SIG-M5 (cell line): Measurements from ENCODE around the gene ZNF219.

Experiments used
- DNase-seq: peaks from one replicate; lab custom pipeline; 2025; lab: John Stamatoyannopoulos, UW

The ZNF219 gene

DNA sequence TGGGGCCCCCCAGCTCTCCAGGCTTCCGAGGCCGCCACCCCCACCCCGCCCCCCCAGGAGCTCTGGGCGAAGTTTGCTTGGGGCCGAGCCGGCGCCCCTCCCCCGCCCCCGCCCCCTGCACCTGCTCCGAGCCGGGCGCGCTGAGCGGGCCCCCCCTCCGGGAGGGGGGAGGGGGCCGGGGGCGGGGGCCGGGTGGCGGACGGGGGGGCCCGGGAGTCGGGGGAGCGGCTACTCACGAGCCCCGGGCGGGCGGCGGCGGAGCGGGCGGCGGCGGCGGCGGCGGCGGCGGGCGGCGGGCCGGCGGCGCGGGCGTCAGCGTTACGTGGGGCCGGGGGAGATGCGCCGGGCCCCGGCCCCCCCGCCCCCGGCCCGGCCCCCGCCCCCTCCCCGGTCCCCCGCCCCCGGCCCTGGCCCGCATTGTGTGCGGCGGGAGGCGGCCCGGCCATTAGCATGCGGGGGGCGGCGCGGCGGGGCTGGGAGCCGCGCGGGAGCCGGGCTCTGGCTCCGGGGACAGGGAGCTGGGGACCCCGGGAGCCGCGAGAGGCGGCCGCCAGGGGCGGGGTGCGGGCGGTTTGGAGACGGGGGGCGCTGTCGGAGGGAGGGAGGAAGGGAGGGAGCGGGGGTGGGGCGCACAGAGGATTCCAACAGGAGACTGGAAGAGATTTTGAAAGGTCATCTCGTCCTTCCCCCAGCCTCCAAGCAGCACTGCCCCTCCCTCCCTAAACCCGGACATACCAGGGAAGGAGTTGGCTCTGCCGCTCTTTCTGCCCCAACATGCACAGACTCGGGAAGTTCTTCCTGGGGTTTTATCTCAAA lies at the start of gene ZNF219:
TSS of gene ZNF219 (minus strand) at position 580 of the 816 bp plus-strand sequence. CDS start 5,064 bp downstream, outside the sequence.
- DNase-seq = no peak

DNA sequence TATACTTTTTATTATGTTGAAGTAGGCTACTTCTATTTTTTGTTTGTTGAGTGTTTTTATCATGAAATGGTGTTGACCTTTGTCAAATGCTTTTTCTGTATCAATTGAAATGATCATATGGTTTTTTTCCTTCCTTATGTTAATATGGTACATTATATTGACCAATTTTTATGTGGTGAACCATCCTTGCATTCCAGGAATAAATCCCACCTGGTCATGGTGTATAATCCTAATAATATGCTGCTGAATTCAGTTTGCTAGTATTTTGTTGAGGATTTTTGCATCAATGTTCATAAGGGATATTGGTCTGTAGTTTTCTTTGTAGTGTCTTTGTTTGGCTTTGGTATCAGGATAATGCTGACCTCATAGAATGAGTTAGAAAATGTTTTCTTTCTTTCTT lies 47.0 kb upstream of the ZNF219 start:
- DNase-seq = no peak

- DNase-seq = no peak
Measured at GRCh38 chr14:21142357-21142756, 43.9 kb upstream of the ZNF219 start.

GRCh38 chr14:21136024-21136423 lies 37.6 kb upstream of the ZNF219 start:
- no peak for DNase-seq

DNA sequence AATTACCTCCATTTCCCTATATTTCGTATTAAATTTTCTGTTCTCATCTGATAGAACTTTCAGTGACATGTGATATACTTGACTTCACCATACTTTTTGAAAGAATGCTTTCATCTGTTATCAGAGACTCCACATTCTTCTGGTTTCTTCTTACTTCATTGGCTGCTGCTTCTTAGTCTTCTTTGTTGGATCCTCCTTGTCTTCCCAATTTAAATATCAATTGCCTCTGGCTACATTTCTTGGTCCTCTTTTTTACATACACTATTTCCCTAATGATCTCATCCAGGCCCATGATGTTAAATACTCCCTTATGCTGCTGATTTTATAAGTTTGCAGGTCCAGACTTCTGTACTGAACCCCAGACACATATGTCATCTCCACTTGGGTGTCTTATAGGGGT lies 35.4 kb upstream of the ZNF219 start:
- no peak for DNase-seq

GRCh38 chr14:21123429-21123828 lies 25.0 kb upstream of the ZNF219 start:
- DNase-seq = no peak

- DNase-seq = no peak
Measured at GRCh38 chr14:21121122-21121521, 22.7 kb upstream of the ZNF219 start.

DNA sequence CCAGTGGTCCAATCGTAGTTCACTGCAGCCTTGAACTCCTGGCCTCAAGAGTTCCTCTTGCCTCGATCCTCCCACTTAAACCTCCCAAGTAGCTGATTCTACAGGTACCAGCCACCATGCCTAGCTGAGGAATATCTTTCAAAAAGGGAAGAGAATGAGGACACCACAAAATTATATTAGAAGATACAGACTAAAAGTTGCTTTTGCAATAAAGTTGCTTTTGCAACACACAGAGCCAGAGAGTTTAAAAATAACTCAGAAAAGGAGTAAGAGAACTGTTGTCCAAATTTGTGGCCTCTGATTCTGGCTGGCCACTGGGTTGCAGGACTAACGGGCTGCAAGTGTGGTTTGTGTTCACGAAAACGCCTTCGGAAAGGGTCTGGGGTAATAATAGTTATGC lies 22.2 kb upstream of the ZNF219 start:
- no peak for DNase-seq

GRCh38 chr14:21118933-21119332 lies 20.5 kb upstream of the ZNF219 start:
- DNase-seq = no peak

GRCh38 chr14:21113369-21113768 lies 14.9 kb upstream of the ZNF219 start:
- DNase-seq = no peak

GRCh38 chr14:21112255-21112654 lies 13.8 kb upstream of the ZNF219 start:
- DNase-seq = no peak

GRCh38 chr14:21109377-21110138 lies 11.1 kb upstream of the ZNF219 start:
- DNase-seq = no peak

GRCh38 chr14:21108791-21109190 lies 10.3 kb upstream of the ZNF219 start:
- DNase-seq = no peak

DNA sequence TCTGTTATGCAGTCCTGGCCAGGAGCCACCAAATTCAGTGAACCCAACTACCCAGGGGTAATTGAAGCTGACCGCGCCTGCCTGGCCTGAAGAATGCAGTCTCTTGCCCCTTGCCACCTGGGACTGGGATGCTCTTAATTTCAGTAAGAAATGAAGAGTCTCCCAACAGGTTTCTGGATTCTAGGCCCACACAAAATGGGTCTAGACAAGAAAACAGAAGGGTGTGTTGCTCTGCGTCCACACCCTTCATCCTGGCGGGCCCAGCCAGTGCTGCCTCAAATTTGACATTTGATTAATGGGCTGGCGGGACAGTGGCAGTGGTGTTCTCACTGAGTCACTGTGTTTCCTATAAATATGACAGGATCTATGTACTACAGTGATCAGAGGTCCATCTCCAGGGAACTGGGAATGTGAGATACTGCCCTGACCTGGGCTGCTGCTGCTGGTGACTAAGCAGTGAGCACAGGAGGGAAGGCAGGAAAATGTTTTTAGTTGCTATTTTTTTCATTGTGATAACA lies 8.9 kb upstream of the ZNF219 start:
- no peak for DNase-seq

DNA sequence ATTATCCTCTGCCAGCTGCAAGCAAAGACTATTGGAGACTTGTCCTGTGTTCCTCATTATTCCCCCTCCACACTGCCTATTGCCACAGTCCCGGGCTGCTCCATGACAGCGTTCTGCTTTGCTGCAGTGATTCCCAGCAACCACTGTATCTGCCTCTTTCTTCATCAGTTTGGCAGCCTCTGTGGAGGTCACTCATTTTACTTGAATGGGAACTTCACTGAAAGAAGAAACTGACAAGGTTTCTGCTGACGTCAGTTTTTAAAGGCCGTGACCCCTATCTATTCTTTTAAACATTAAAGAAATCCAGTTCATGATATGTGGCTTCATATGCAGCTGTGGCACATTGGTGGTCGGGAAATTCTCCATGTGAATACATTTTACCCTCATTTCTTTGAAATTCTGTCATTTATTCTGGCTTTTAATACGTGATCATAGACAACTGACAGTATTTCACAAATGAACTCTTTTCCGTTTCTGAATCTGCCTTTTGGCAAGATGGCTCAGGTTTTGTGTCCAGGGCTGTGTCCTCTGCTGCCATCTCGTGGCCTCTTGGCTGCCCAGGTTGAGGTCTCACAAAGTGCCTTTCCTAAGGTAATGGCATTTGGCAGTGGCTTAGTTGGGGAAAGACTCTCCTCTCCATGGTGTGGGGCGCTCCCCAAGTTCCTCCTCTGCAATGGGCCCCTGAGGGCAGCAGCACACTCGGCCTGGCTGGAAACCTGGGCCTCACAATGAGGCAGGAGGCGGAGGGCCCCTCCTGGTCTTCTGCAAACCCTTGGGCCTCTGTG lies 8.2 kb upstream of the ZNF219 start:
- DNase-seq = no peak

- no peak for DNase-seq
Measured at GRCh38 chr14:21106176-21106497, 7.7 kb upstream of the ZNF219 start.

DNA sequence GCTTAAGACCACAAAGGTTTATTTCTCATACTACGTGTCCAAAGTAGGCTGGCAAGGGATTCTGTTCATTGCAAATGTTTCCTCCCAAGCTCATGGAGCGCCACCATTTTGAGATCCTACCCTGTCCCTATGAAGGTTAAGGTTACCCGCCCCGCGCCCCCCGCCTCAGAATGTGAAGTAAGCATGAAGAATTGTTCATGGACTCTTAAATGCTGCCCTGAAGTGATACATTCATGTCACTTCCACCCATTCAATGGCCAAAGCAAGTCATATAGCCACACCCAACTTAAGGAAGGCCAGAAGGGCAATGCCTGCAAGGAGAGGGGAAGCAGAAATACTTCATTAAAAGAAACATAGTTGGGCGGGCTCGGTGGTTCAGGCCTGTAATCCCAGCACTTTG lies 6.6 kb upstream of the ZNF219 start:
- DNase-seq = no peak

- no peak for DNase-seq
Measured at GRCh38 chr14:21104448-21105060, 6.1 kb upstream of the ZNF219 start.

DNA sequence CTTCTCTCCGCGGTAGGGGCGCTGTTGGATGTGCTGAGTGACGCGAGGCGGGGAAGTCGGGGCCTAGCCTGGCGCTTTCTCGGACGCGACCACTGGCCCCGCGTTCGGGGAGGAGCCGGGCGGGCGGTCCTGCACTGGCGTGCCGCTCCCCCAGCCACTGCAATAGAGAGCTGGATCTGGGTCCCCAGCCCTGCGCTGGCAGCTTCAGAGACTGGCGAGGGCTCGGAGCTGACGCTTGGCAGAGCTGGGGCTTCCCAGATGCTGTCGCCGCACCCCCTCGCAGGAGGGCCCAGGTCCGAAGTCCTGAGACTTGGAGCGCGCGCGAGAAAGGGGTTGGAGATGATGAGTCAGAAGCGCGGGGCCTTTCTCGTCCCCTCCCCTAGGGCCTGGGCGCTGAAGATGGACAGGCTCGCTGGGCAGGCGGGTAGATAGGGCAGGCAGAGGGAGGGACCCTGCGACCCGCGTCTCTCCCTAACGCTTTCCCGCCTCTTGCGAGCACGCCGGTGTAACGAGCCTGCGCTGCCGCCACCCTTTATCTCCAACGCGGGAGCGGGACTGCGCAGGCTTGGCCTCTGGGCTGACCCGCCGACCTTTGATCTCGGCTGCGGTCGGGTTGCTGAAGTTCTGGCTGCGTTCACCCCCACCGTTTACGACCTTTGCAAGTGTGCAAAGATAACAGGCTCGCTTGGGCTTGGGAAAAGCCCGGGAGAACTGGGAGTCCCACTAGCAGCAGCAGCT lies 5.4 kb upstream of the ZNF219 start:
- peak; percentile 49 for DNase-seq

DNA sequence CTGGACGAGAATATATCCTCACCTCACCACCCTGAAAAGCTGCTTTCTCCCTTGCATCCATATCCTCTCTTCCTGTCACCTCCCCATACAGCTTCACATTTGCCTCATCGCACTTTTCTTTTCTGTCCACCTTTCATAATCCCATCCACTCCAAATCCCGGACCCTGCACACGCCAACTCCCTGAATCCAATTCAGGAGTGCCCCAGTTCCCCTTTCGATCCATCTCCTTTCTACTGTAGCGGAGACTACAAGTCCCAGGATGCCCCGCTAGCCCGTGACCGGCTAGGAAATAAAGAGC lies 4.9 kb upstream of the ZNF219 start:
- peak; percentile 74 for DNase-seq
